Osteocyte (in vitro differentiated cells): Measurements from ENCODE around the gene TFDP3. TPM values are rescaled to one million over a fixed set of nuclear protein-coding genes. Genes with fewer than 3 reads are reported as not detected.

Source experiments
- DNase-seq: peaks from one replicate; pipeline ENCODE4 v3.0.0; 2021; ENCODE audit warnings: mixed read lengths; ENCODE audit not compliant: unreplicated experiment; ENCODE audit errors: extremely low spot score
- H3K27ac Mint-ChIP-seq: one replicate; pipeline ENCODE4 v1.8.0; 2021; ENCODE audit warnings: mild to moderate bottlenecking, mixed read lengths; ENCODE audit not compliant: unreplicated experiment
- H3K27me3 Mint-ChIP-seq: one replicate; pipeline ENCODE4 v1.8.0; 2021; ENCODE audit warnings: mixed read lengths; ENCODE audit not compliant: unreplicated experiment
- H3K36me3 Mint-ChIP-seq: one replicate; pipeline ENCODE4 v1.8.0; 2021; ENCODE audit warnings: mixed read lengths; ENCODE audit not compliant: unreplicated experiment
- H3K4me1 Mint-ChIP-seq: one replicate; pipeline ENCODE4 v1.8.0; 2021; ENCODE audit warnings: mixed read lengths; ENCODE audit not compliant: unreplicated experiment
- H3K4me3 Mint-ChIP-seq: one replicate; pipeline ENCODE4 v1.8.0; 2021; ENCODE audit warnings: mild to moderate bottlenecking, moderate library complexity, mixed read lengths; ENCODE audit not compliant: unreplicated experiment
- H3K9me3 Mint-ChIP-seq: one replicate; pipeline ENCODE4 v1.8.0; 2021; ENCODE audit warnings: mixed read lengths; ENCODE audit not compliant: unreplicated experiment
- CTCF ChIP-seq: fragments of 200-600 bp; sonication (generic); IDR thresholded peaks from 2 replicates; pipeline ENCODE4 v1.5.0; 2021; ENCODE audit warnings: antibody characterized with exemption, mild to moderate bottlenecking, moderate library complexity
- long read RNA-seq: library from polyadenylated mRNA; unstranded; transcript quantifications from one replicate; pipeline ENCODE4 v2.0.0, GENCODE V29; 2021
- total RNA-seq: library from RNA; stranded (reverse); gene quantifications from 2 replicates; pipeline ENCODE4 v1.2.1, GENCODE V29; 2021

TFDP3 gene, protein sequence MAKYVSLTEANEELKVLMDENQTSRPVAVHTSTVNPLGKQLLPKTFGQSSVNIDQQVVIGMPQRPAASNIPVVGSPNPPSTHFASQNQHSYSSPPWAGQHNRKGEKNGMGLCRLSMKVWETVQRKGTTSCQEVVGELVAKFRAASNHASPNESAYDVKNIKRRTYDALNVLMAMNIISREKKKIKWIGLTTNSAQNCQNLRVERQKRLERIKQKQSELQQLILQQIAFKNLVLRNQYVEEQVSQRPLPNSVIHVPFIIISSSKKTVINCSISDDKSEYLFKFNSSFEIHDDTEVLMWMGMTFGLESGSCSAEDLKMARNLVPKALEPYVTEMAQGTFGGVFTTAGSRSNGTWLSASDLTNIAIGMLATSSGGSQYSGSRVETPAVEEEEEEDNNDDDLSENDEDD
- total RNA-seq = not detected in 2 replicates
- long read RNA-seq = 0 reads

GRCh38 chrX:133218329-133218728 is at the start of gene TFDP3:
TFDP3 (minus strand) TSS chrX:133218354; CDS start chrX:133218259, 95 bp downstream.
- H3K4me3 Mint-ChIP-seq = no peak within 1 kb of the TSS
- DNase-seq = no peak
- no peak within 1 kb of the TSS for H3K27ac Mint-ChIP-seq
- H3K27me3 Mint-ChIP-seq = no peaks in the 10 kb centered on the region
- H3K4me1 Mint-ChIP-seq = no peaks in the 10 kb centered on the region
- TF ChIP-seq CTCF = no peak
- H3K36me3 Mint-ChIP-seq = no peaks in the 10 kb centered on the region
- H3K9me3 Mint-ChIP-seq = no peaks in the 10 kb centered on the region

GRCh38 chrX:133267621-133268020 is 49.5 kb upstream of the TFDP3 start:
- TF ChIP-seq CTCF = no peak
- Mint-ChIP-seq H3K27ac (no peak overlapping the region), H3K4me1 (peaks cover 14% of the 10 kb centered on the region), H3K27me3 (no peaks in the 10 kb centered on the region), H3K9me3 (no peaks in the 10 kb centered on the region), H3K4me3 (no peak overlapping the region), H3K36me3 (no peaks in the 10 kb centered on the region)
- no peak for DNase-seq

- Mint-ChIP-seq H3K4me3 (no peak overlapping the region), H3K27me3 (no peaks in the 10 kb centered on the region), H3K4me1 (peaks cover 14% of the 10 kb centered on the region), H3K27ac (peak overlapping the region; percentile 14), H3K9me3 (no peaks in the 10 kb centered on the region), H3K36me3 (no peaks in the 10 kb centered on the region)
- no peak for TF ChIP-seq CTCF
- DNase-seq = no peak
These were observed 47.2 kb upstream of the TFDP3 start for GRCh38 chrX:133265331-133265730.

- Mint-ChIP-seq H3K27me3 (no peaks in the 10 kb centered on the region), H3K9me3 (no peaks in the 10 kb centered on the region), H3K4me1 (peaks cover 21% of the 10 kb centered on the region), H3K27ac (peak overlapping the region; percentile 2), H3K4me3 (no peak overlapping the region), H3K36me3 (no peaks in the 10 kb centered on the region)
- no peak for TF ChIP-seq CTCF
- no peak for DNase-seq
These were observed 40.3 kb upstream of the TFDP3 start for GRCh38 chrX:133258481-133258880.

GRCh38 chrX:133254666-133255065 is 36.5 kb upstream of the TFDP3 start:
- no peak for DNase-seq
- Mint-ChIP-seq H3K9me3 (no peaks in the 10 kb centered on the region), H3K27me3 (no peaks in the 10 kb centered on the region)

More at GRCh38 chrX:133254666-133255065, 36.5 kb upstream of the TFDP3 start:
- TF ChIP-seq CTCF = no peak
- Mint-ChIP-seq H3K4me3 (no peak overlapping the region), H3K36me3 (no peaks in the 10 kb centered on the region), H3K4me1 (peaks cover 16% of the 10 kb centered on the region), H3K27ac (no peak overlapping the region)
